ENCODE results near the gene SLC66A1.

GRCh38 chr1:19339214-19339861 is 27.2 kb downstream of the SLC66A1 start:
- no peak for TF ChIP-seq CTCF (IDR thresholded peaks at IDR 0.05)
- TF ChIP-seq POLR2AphosphoS5 (IDR thresholded peaks at IDR 0.05) = no peak

All from prostate gland (tissue), 2 donors.